ENCODE data around the gene RHOG. TPM values are rescaled to one million over a fixed set of nuclear protein-coding genes. Genes with fewer than 3 reads are reported as not detected.

RHOG gene
- total RNA-seq, 1 experiment from 2014 or later: 26.4 TPM

- TF ChIP-seq, protein P1, sequence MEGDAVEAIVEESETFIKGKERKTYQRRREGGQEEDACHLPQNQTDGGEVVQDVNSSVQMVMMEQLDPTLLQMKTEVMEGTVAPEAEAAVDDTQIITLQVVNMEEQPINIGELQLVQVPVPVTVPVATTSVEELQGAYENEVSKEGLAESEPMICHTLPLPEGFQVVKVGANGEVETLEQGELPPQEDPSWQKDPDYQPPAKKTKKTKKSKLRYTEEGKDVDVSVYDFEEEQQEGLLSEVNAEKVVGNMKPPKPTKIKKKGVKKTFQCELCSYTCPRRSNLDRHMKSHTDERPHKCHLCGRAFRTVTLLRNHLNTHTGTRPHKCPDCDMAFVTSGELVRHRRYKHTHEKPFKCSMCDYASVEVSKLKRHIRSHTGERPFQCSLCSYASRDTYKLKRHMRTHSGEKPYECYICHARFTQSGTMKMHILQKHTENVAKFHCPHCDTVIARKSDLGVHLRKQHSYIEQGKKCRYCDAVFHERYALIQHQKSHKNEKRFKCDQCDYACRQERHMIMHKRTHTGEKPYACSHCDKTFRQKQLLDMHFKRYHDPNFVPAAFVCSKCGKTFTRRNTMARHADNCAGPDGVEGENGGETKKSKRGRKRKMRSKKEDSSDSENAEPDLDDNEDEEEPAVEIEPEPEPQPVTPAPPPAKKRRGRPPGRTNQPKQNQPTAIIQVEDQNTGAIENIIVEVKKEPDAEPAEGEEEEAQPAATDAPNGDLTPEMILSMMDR (conservative IDR thresholded peaks at IDR 0.05): peak; percentile 72
- H3K4ac ChIP-seq (ENCODE audit: low read depth, low read length): no peak overlapping the region
- no peak for DNase-seq
- H3K9me3 Mint-ChIP-seq: no peaks in the 10 kb centered on the region
- H4K20me1 ChIP-seq (ENCODE audit: control insufficient read depth, insufficient read depth, insufficient read length): no peaks in the 10 kb centered on the region
- H3K79me2 ChIP-seq (ENCODE audit: insufficient read depth, low read length): no peaks in the 10 kb centered on the region
- H3K23me2 ChIP-seq (ENCODE audit: insufficient read length, low read depth, low read length, poor library complexity, severe bottlenecking): peaks cover 3% of the 10 kb centered on the region
- 0 out of 2 replicates have a peak, but pooled peaks cover 2% of the 10 kb centered on the region for H3K4me1 ChIP-seq (ENCODE audit: insufficient read depth, low read length)
- H3K4me2 ChIP-seq (ENCODE audit: insufficient read depth, insufficient read length, low read length): no peak overlapping the region
- no peak overlapping the region for H3T11ph ChIP-seq (ENCODE audit: low read length)
- no peak overlapping the region for H4K5ac ChIP-seq (ENCODE audit: insufficient read length, low read depth, low read length)
- no peak overlapping the region for H2BK20ac ChIP-seq (ENCODE audit: low read depth, low read length, poor library complexity, severe bottlenecking)
- peaks cover 3% of the 10 kb centered on the region for H3K27me3 Mint-ChIP-seq (ENCODE audit: low read depth)
- peaks cover 7 to 10% of the 10 kb centered on the region in 2 experiments for H3K4me1 Mint-ChIP-seq
- no peak overlapping the region for H3K27ac ChIP-seq (ENCODE audit: insufficient read length, low read depth, low read length)
- no peak overlapping the region for H2BK120ac ChIP-seq (ENCODE audit: low read depth, low read length, poor library complexity, severe bottlenecking)
- no peak overlapping the region for H3K14ac ChIP-seq (ENCODE audit: insufficient read depth, low read length)
- no peak overlapping the region for H3K23ac ChIP-seq (ENCODE audit: insufficient read length, low read depth, low read length)
- no peak overlapping the region for H2BK12ac ChIP-seq (ENCODE audit: insufficient read length, low read depth, low read length)
- H3K9me3 ChIP-seq (ENCODE audit: control insufficient read depth, low read depth, low read length): no peaks in the 10 kb centered on the region
- no peak overlapping the region for H3K4me3 Mint-ChIP-seq
- H4K91ac ChIP-seq (ENCODE audit: insufficient read length, low read depth, low read length): no peak overlapping the region
- no peak overlapping the region for H3K56ac ChIP-seq (ENCODE audit: insufficient read length, low read depth, low read length)
- no peak overlapping the region for H2AFZ ChIP-seq (ENCODE audit: low read length)
- no peak overlapping the region for H2BK15ac ChIP-seq (ENCODE audit: low read depth, low read length)
- no CpG with 5 or more reads among the region's 10 CpGs for WGBS (ENCODE audit: extremely low coverage, insufficient read length, low lambda C conversion rate)
- H3K27me3 ChIP-seq (ENCODE audit: insufficient read depth, low read length): no peaks in the 10 kb centered on the region
- no peaks in the 10 kb centered on the region for H3K79me1 ChIP-seq (ENCODE audit: insufficient read depth, low read depth, low read length, poor library complexity, severe bottlenecking)
- H3K18ac ChIP-seq (ENCODE audit: insufficient read length, low read depth, low read length): no peak overlapping the region
- H2BK5ac ChIP-seq (ENCODE audit: insufficient read length, low read length): no peak overlapping the region
- no peaks in the 10 kb centered on the region for H3K36me3 Mint-ChIP-seq (ENCODE audit: insufficient read depth in 1 of 3, low read depth in 3 of 3)
- no peak overlapping the region for H3K27ac Mint-ChIP-seq
- H2AK5ac ChIP-seq (ENCODE audit: insufficient read length, low read length): no peak overlapping the region
- no peak overlapping the region for H3K9ac ChIP-seq (ENCODE audit: extremely low read depth, insufficient read length, low read length)
- no peak overlapping the region for H4K8ac ChIP-seq (replicated peaks; ENCODE audit: insufficient read length, low read depth, low read length)
Observed at GRCh38 chr11:3849297-3849874, 8.6 kb upstream of the RHOG start.

Measured in H9 (cell line).